Duodenal mucosa (tissue), 2 donors: ENCODE measurements around the gene PSMD9.
"Not testable (repeated sequence)": the region's sequence is repeated elsewhere in the genome, so short reads cannot be mapped to it uniquely, and the experiment has no call there.

Source experiments
- H3K27ac ChIP-seq: one replicate; pipeline ENCODE4 v1.7.0; 2013; ENCODE audit warnings: low read depth, low read length
- H3K27me3 ChIP-seq, 2 donors: one replicate each; pipeline ENCODE4 v1.7.0; 2013; ENCODE audit warnings: low read length in 2 of 2, control low read depth in 1 of 2; ENCODE audit not compliant: insufficient read depth in 2 of 2, control insufficient read depth in 1 of 2
- H3K36me3 ChIP-seq, 2 donors: one replicate each; pipeline ENCODE4 v1.7.0; 2013; ENCODE audit warnings: low read length in 2 of 2, control low read depth in 1 of 2; ENCODE audit not compliant: insufficient read depth in 2 of 2, control insufficient read depth in 1 of 2
- H3K4me1 ChIP-seq, 2 donors: one replicate each; pipeline ENCODE4 v1.7.0; 2013; ENCODE audit warnings: low read length in 2 of 2, control low read depth in 1 of 2; ENCODE audit not compliant: insufficient read depth in 2 of 2, control insufficient read depth in 1 of 2
- H3K4me3 ChIP-seq, 2 donors: one replicate each; pipeline ENCODE4 v1.7.0; 2013; ENCODE audit warnings: low read length in 2 of 2, low read depth in 1 of 2
- H3K9ac ChIP-seq, 2 donors: one replicate each; pipeline ENCODE4 v1.7.0; 2013; ENCODE audit warnings: low read length in 2 of 2, low read depth in 1 of 2
- H3K9me3 ChIP-seq, 2 donors: one replicate each; pipeline ENCODE4 v1.7.0; 2013; ENCODE audit warnings: low read length in 2 of 2, control low read depth in 1 of 2; ENCODE audit not compliant: control insufficient read depth in 1 of 2

PSMD9 gene

DNA sequence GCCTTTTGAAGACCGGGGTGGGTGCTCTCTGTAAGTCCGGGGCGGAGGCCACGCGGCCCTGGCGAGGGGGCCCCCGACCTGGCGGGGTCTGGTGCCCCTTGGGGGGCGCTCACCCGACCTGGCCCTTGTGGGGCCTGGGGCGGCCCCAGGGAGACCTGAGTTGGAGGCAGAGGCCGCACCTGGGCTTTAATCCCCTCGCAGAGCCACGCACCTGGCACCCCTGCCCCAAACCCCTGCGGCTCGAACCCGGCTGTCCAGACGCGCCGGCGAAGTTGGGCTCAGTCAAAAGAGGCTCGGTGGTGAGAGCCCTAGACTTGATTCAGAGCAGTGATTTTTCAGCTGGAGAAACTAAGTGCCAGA is 30.1 kb downstream of the PSMD9 start:
- Histone ChIP-seq H3K27me3 (no peaks in the 10 kb centered on the region), H3K9me3 (no peaks in the 10 kb centered on the region), H3K36me3 (peaks cover 0 to 23% of the 10 kb centered on the region in 2 donors), H3K4me1 (peaks cover 5 to 9% of the 10 kb centered on the region in 2 donors), H3K27ac (no peak overlapping the region), H3K4me3 (peak overlapping the region; percentile 71 to 72), H3K9ac (peak overlapping the region in 1 of 2 donors; percentile 64)

DNA sequence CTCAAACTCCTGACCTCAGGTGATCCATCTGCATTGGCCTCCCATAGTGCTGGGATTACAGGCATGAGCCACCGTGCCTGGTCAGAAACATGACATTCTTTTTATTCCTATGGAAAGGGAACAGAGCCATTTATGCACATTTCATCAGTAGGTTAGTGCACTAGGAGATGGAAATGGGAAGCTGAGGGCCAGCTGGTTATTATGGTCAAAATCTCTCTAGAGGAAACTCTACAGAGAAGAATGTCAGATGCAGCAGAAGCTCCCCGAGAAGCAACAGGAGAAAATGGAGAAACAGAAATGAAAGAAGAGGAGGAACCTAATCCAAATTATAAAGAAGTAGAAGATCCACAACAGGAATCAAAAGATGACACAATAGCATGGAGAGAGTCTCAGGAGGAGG is 32.5 kb downstream of the PSMD9 start:
- no peak overlapping the region for H3K27ac ChIP-seq
- peaks cover 5 to 9% of the 10 kb centered on the region in 2 donors for H3K4me1 ChIP-seq
- H3K9ac ChIP-seq: no peak overlapping the region

DNA sequence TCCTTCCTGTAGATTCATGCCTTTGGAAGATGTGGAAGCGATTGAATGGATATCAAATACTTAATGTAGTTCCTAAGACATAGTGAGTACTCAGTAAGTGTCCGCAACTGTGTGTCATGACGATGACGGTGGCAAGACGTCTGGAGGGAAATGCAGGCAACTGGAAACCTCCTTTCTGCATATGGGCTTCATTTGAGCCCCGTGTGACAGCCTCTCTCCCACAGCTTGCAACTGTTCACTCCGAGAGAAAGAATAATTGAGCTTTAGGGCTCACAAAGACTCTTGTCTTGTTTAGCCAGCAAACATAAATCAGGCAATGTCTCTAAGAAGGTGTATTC is 36.7 kb downstream of the PSMD9 start:
- Histone ChIP-seq H3K9me3 (no peaks in the 10 kb centered on the region), H3K4me3 (no peak overlapping the region), H3K27ac (no peak overlapping the region), H3K9ac (no peak overlapping the region), H3K36me3 (no peaks in the 10 kb centered on the region), H3K27me3 (no peaks in the 10 kb centered on the region), H3K4me1 (no peaks in the 10 kb centered on the region)

More for the DNA sequence above, 32.5 kb downstream of the PSMD9 start:
- Histone ChIP-seq H3K27me3 (no peaks in the 10 kb centered on the region), H3K4me3 (no peak overlapping the region), H3K36me3 (peaks cover 0 to 14% of the 10 kb centered on the region in 2 donors), H3K9me3 (no peaks in the 10 kb centered on the region)

GRCh38 chr12:121926874-121927706 is 38.5 kb downstream of the PSMD9 start:
- Histone ChIP-seq H3K9me3 (no peaks in the 10 kb centered on the region), H3K9ac (no peak overlapping the region), H3K27ac (no peak overlapping the region), H3K4me3 (no peak overlapping the region), H3K27me3 (no peaks in the 10 kb centered on the region), H3K36me3 (no peaks in the 10 kb centered on the region), H3K4me1 (no peaks in the 10 kb centered on the region)

DNA sequence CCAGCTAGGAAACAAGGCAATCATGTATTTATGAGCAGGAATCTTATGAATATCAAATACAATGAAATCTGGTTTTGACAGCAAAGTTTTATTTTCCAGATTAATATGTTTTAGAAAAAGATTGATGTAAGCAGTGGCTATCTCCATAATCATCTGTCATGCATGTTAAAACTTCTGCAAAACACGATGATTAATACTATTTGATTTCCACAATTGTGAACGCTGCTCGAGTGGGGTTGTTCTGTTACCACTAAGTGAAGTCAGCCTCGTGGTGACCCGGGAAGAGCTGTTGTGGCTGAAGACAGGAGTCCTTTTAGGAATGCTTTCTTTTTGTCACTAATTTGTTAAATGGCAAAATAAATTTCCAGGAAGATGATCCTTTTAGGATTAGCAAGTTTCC is 39.2 kb downstream of the PSMD9 start:
- no peak overlapping the region for H3K4me3 ChIP-seq

DNA sequence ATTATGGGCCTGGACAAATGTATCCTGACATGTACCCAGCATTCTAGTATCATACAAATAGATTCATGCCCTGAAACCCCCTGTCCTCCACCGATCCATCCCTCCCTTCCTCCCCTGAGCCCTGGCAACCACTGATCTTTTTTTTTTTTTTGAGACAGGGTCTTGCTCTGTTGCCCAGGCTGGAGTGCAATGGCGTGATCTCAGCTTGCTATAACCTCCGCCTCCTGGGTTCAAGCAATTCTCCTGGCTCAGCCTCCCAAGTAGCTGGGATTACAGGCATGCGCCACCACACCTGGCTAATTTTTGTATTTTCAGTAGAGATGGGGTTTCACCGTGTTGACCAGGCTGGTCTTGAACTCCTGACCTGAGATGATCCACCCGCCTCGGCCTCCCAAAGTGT is 41.0 kb downstream of the PSMD9 start:
- not testable (repeated sequence) for H3K9ac ChIP-seq, H3K9me3 ChIP-seq, H3K4me3 ChIP-seq, H3K4me1 ChIP-seq, H3K27me3 ChIP-seq, H3K27ac ChIP-seq, H3K36me3 ChIP-seq

More for the DNA sequence above, 39.2 kb downstream of the PSMD9 start:
- no peak overlapping the region for H3K9ac ChIP-seq
- no peaks in the 10 kb centered on the region for H3K9me3 ChIP-seq
- no peaks in the 10 kb centered on the region for H3K36me3 ChIP-seq
- no peak overlapping the region for H3K27ac ChIP-seq
- no peaks in the 10 kb centered on the region for H3K27me3 ChIP-seq
- H3K4me1 ChIP-seq: no peaks in the 10 kb centered on the region

DNA sequence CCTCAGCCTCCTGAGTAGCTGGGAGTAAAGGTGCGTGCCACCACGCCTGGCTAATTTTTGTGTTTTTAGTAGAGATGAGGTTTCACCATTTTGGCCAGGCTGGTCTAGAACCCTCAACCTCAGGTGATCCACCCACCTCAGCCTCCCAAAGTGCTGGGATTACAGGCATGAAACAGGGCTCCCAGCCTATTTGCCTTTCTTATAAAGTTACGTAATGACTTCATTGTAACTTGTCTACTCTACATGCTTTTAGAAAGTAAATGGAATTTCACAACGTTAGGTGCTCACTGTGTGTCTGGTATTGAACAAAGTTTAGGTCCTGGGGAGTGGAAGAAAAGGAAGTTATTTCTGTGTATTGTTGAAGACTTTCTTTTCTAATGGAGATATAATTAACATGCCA is 42.3 kb downstream of the PSMD9 start:
- Histone ChIP-seq H3K9ac (no peak overlapping the region), H3K27ac (no peak overlapping the region), H3K4me1 (no peaks in the 10 kb centered on the region)

DNA sequence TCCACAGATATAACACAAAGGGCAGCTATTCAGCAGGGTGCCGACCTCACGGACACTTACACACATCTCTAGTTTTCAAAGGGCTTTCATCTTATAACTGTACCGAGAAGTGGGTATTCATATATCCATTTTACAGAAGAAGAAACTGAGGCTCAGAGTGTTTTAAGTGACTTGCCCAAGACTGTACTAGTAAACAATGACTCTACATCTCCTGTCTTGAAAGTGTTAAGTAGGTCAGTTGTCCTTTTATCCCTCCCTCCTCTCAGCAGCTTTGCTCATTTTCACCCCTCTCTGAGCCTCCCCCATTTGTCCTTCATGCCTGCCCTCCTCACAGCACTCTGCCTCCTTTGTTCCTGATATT is 43.6 kb downstream of the PSMD9 start:
- Histone ChIP-seq H3K27me3 (no peaks in the 10 kb centered on the region), H3K9ac (no peak overlapping the region), H3K4me3 (no peak overlapping the region), H3K4me1 (no peaks in the 10 kb centered on the region), H3K27ac (no peak overlapping the region), H3K36me3 (no peaks in the 10 kb centered on the region), H3K9me3 (no peaks in the 10 kb centered on the region)

More for the DNA sequence above, 42.3 kb downstream of the PSMD9 start:
- no peak overlapping the region for H3K4me3 ChIP-seq
- no peaks in the 10 kb centered on the region for H3K36me3 ChIP-seq
- no peaks in the 10 kb centered on the region for H3K27me3 ChIP-seq
- H3K9me3 ChIP-seq: no peaks in the 10 kb centered on the region

GRCh38 chr12:121932914-121933521 is 44.4 kb downstream of the PSMD9 start:
- Histone ChIP-seq H3K27me3 (no peaks in the 10 kb centered on the region), H3K4me1 (no peaks in the 10 kb centered on the region), H3K27ac (no peak overlapping the region), H3K4me3 (no peak overlapping the region), H3K9ac (no peak overlapping the region), H3K36me3 (no peaks in the 10 kb centered on the region), H3K9me3 (no peaks in the 10 kb centered on the region)

DNA sequence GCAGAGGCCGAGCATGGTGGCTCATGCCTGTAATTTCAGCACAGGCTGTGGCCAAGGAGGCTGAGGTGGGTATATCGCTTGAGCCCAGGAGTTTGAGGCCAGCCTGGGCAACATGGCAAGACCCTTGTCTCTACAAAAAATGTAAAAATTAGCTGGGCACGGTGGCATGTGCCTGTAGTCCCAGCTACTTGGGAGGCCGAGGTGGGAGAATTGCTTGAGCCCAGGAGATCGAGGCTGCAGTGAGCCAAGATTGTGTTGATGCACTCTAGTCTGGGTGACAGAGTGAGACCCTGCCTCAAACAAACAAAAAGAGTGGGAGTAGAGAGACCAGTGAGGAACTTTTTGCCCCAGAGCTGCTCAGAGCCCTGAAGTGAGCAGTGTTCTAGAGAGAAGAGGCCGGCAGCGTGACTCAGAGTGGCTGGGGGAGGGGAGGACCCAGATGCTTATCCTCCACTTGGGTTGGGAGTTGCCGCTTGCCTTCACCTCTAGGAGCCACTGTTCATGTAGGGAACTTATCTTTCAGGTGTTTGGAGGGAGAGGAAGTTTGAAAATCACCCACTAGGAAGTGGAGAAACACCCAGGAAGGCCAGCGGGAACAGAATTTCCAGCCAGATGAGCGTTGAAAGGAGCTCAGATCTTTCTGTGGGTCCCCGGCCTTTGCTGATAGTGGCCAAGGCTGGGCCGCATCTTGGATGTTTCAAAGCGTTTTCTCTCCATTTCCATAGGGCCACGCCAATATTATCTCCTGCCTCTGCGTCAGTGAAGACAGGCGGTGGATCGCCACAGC is 45.1 kb downstream of the PSMD9 start:
- no peak overlapping the region for H3K27ac ChIP-seq
- no peak overlapping the region for H3K9ac ChIP-seq
- no peaks in the 10 kb centered on the region for H3K4me1 ChIP-seq
- H3K4me3 ChIP-seq: no peak overlapping the region
- H3K27me3 ChIP-seq: no peaks in the 10 kb centered on the region
- H3K36me3 ChIP-seq: no peaks in the 10 kb centered on the region
- H3K9me3 ChIP-seq: no peaks in the 10 kb centered on the region
